ENCODE measurements around the gene SEPTIN2. TPM values are rescaled to one million over a fixed set of nuclear protein-coding genes. Genes with fewer than 3 reads are reported as not detected.

Gene SEPTIN2
- total and polyA plus RNA-seq, 2 experiments from 2014 or later: 227 to 393 TPM

DNA sequence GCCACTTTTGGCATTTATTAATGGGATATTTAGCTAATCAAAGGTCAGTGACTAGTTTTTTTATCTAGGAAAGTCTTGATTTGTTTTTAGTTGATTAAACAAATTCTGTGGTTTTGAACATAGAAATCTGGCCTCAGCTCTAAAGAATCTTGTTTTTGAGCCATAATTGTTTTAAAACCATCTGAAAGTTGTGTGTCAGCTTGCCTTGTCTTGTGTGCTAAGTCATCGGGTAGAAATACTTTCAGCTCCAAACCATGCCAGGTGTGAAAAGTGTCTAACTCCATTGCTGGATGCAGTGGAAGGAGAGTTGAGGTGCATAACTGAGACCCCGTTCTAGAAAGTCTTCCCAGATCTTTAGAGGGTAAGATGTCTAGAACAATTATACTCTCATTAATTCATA, 63.1 kb downstream of the SEPTIN2 start (continued):
- TF ChIP-seq, protein P1, sequence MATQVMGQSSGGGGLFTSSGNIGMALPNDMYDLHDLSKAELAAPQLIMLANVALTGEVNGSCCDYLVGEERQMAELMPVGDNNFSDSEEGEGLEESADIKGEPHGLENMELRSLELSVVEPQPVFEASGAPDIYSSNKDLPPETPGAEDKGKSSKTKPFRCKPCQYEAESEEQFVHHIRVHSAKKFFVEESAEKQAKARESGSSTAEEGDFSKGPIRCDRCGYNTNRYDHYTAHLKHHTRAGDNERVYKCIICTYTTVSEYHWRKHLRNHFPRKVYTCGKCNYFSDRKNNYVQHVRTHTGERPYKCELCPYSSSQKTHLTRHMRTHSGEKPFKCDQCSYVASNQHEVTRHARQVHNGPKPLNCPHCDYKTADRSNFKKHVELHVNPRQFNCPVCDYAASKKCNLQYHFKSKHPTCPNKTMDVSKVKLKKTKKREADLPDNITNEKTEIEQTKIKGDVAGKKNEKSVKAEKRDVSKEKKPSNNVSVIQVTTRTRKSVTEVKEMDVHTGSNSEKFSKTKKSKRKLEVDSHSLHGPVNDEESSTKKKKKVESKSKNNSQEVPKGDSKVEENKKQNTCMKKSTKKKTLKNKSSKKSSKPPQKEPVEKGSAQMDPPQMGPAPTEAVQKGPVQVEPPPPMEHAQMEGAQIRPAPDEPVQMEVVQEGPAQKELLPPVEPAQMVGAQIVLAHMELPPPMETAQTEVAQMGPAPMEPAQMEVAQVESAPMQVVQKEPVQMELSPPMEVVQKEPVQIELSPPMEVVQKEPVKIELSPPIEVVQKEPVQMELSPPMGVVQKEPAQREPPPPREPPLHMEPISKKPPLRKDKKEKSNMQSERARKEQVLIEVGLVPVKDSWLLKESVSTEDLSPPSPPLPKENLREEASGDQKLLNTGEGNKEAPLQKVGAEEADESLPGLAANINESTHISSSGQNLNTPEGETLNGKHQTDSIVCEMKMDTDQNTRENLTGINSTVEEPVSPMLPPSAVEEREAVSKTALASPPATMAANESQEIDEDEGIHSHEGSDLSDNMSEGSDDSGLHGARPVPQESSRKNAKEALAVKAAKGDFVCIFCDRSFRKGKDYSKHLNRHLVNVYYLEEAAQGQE (IDR thresholded peaks at IDR 0.05; ENCODE audit: unreplicated experiment): no peak
- TF ChIP-seq, protein P2, sequence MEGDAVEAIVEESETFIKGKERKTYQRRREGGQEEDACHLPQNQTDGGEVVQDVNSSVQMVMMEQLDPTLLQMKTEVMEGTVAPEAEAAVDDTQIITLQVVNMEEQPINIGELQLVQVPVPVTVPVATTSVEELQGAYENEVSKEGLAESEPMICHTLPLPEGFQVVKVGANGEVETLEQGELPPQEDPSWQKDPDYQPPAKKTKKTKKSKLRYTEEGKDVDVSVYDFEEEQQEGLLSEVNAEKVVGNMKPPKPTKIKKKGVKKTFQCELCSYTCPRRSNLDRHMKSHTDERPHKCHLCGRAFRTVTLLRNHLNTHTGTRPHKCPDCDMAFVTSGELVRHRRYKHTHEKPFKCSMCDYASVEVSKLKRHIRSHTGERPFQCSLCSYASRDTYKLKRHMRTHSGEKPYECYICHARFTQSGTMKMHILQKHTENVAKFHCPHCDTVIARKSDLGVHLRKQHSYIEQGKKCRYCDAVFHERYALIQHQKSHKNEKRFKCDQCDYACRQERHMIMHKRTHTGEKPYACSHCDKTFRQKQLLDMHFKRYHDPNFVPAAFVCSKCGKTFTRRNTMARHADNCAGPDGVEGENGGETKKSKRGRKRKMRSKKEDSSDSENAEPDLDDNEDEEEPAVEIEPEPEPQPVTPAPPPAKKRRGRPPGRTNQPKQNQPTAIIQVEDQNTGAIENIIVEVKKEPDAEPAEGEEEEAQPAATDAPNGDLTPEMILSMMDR (conservative IDR thresholded peaks at IDR 0.05; ENCODE audit: low read depth in 2 of 2): no peak
- no peak for TF ChIP-seq ZNF331 (CRISPR knock-in tag; IDR thresholded peaks at IDR 0.05; ENCODE audit: low read depth)
- no peak for TF ChIP-seq ETS1 (IDR thresholded peaks at IDR 0.05)
- TF ChIP-seq CREB1 (CRISPR knock-in tag; IDR thresholded peaks at IDR 0.05; ENCODE audit: low read depth): no peak
- no peak for TF ChIP-seq ZNF114 (CRISPR knock-in tag; IDR thresholded peaks at IDR 0.05)

- no peak overlapping the region for H3K27ac ChIP-seq (ENCODE audit: low read depth)
- no peak overlapping the region for H3K4me2 ChIP-seq
- H3K27me3 Mint-ChIP-seq (ENCODE audit: insufficient read depth, low read depth, poor library complexity): peaks cover 5% of the 10 kb centered on the region
- no peak for ATAC-seq
- no peaks in the 10 kb centered on the region for H3K4me1 ChIP-seq (ENCODE audit: insufficient read depth)
- no peak overlapping the region for H2AFZ ChIP-seq
- H3K27me3 ChIP-seq (ENCODE audit: insufficient read depth): no peaks in the 10 kb centered on the region
- peaks cover 12% of the 10 kb centered on the region for H3K79me2 ChIP-seq (replicated peaks; ENCODE audit: insufficient read depth)
- H4K20me1 ChIP-seq (replicated peaks; ENCODE audit: insufficient read depth): peaks cover 20% of the 10 kb centered on the region
- no peak for DNase-seq (ENCODE audit: low spot score)
- H3K4me3 ChIP-seq: no peak overlapping the region
- no peaks in the 10 kb centered on the region for H3K36me3 ChIP-seq (ENCODE audit: insufficient read depth)
- no peaks in the 10 kb centered on the region for H3F3A ChIP-seq (replicated peaks; ENCODE audit: low read depth)
- no peaks in the 10 kb centered on the region for H3K4me1 Mint-ChIP-seq
- no peaks in the 10 kb centered on the region for H3K9me3 Mint-ChIP-seq
- no peak overlapping the region for H3K27ac Mint-ChIP-seq
- H3K4me3 Mint-ChIP-seq: no peak overlapping the region
- H3K36me3 Mint-ChIP-seq (ENCODE audit: low read depth): peaks cover 16% of the 10 kb centered on the region
- H3K9me2 ChIP-seq (ENCODE audit: insufficient read depth): no peaks in the 10 kb centered on the region
- TF ChIP-seq, protein P2 (conservative IDR thresholded peaks at IDR 0.05; ENCODE audit: low read depth in 2 of 2): no peak
- TF ChIP-seq POLR2AphosphoS5 (IDR thresholded peaks at IDR 0.05; ENCODE audit: low read depth) (no peak), EZH2phosphoT487 (IDR thresholded peaks at IDR 0.05; ENCODE audit: unreplicated experiment) (no peak), STAT1 (IDR thresholded peaks at IDR 0.05; ENCODE audit: unreplicated experiment) (no peak), EZH2 (IDR thresholded peaks at IDR 0.05; ENCODE audit: low read depth, unreplicated experiment) (no peak), ETS1 (IDR thresholded peaks at IDR 0.05) (no peak)
- TF ChIP-seq, protein P1 (IDR thresholded peaks at IDR 0.05; ENCODE audit: unreplicated experiment): no peak
Measured at GRCh38 chr2:241379481-241380480, 64.1 kb downstream of the SEPTIN2 start.

Data from GM23338 (cell line).